OCI-LY7 (cell line): ENCODE measurements around the gene BTG2.

Experiments
- CTCF ChIP-seq: fragments of 200-600 bp; sonication (generic); conservative IDR thresholded peaks from 2 replicates; pipeline ENCODE4 v1.5.1; 2014; ENCODE audit warnings: mild to moderate bottlenecking, antibody characterized with exemption, low read length, moderate library complexity, mixed read lengths
- EZH2phosphoT487 ChIP-seq: fragments of 200-600 bp; sonication (generic); IDR thresholded peaks from 2 replicates; pipeline ENCODE4 v1.6.1; 2018; ENCODE audit warnings: low read depth, borderline replicate concordance, mild to moderate bottlenecking, mixed run types, antibody characterized with exemption, low read length, moderate library complexity, mixed read lengths

DNA sequence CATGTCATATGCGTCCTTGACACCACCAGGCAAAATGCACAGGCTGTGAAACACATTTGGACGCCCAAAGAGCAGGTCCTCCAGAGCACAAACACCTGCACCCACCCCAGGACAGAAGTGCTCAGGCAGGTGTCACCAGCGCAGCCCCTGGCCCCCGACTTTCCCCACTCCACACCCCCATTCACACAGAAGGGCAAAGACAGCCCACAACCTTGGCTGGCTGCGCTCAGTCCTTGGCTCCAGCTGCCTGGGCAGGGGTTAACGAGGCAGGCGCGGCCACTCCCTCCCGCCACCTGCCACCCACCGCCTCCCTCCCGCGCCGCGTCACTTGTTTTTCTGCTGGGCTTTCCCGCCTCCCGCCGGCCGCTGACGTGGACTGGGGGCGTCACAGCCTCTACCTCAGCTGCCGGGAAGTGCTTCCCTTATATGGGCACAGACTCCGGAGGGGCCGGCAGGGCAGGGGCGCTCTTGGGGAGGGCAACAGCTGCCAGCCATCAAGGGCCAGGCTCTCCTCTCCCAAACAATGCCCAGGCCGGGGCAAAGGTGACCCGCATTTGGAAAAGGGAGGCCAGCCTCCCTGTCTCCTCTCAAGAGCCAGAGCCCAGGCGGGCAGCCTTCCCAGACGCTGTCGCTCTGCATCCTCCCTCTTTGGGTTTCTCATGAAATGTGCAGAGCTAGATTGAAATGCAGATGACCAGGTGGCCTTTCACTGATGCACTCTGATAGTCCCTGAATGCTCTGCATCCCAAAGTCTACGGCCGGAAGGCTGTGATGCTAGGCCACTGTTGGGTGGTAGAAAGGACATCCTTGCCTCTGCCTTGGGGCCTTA, 14.8 kb upstream of the BTG2 start:
- 0 out of 2 replicates have a peak, but pooled peaks have one; percentile 17 for TF ChIP-seq CTCF
- no peak for TF ChIP-seq EZH2phosphoT487
